Mesenchymal stem cell (in vitro differentiated cells and primary cell): ENCODE data around the gene ATP2B3.

Source experiments
- DNase-seq: peaks from one replicate; pipeline ENCODE4 v3.0.0-alpha.2; 2013
- H2AFZ ChIP-seq: one replicate; pipeline ENCODE4 v1.6.1; 2013; ENCODE audit warnings: low read depth, mild to moderate bottlenecking, control low read depth, inconsistent platforms, low read length, moderate library complexity
- H2AK5ac ChIP-seq: 2 replicates; pipeline ENCODE4 v1.6.1; 2013; ENCODE audit warnings: low read length, moderate library complexity, mild to moderate bottlenecking, inconsistent platforms; ENCODE audit not compliant: severe bottlenecking
- H2BK120ac ChIP-seq: one replicate; pipeline ENCODE4 v1.6.1; 2013; ENCODE audit warnings: low read depth, mild to moderate bottlenecking, inconsistent platforms, low read length, moderate library complexity
- H2BK12ac ChIP-seq, 2 experiments: one replicate each; pipeline ENCODE4 v1.6.1; 2013; ENCODE audit warnings: inconsistent platforms in 2 of 2, low read length in 2 of 2, mild to moderate bottlenecking in 2 of 2, moderate library complexity in 2 of 2, control low read depth in 1 of 2
- H2BK15ac ChIP-seq: one replicate; pipeline ENCODE4 v1.6.1; 2013; ENCODE audit warnings: mild to moderate bottlenecking, low read depth, inconsistent platforms; ENCODE audit not compliant: poor library complexity, severe bottlenecking
- H2BK5ac ChIP-seq: 2 replicates; pipeline ENCODE4 v1.6.1; 2013; ENCODE audit warnings: low read depth, mild to moderate bottlenecking, low read length, control low read depth, inconsistent platforms; ENCODE audit not compliant: poor library complexity, severe bottlenecking
- H3K14ac ChIP-seq, 2 experiments: one replicate each; pipeline ENCODE4 v1.6.1; 2013; ENCODE audit warnings: inconsistent platforms in 2 of 2, low read length in 2 of 2, control low read depth in 1 of 2, mild to moderate bottlenecking in 1 of 2, moderate library complexity in 1 of 2
- H3K18ac ChIP-seq, 2 experiments: one replicate each; pipeline ENCODE4 v1.6.1; 2013; ENCODE audit warnings: inconsistent platforms in 2 of 2, low read length in 2 of 2, control low read depth in 1 of 2, low read depth in 1 of 2, mild to moderate bottlenecking in 1 of 2
- H3K23ac ChIP-seq, 2 experiments: one replicate each; pipeline ENCODE4 v1.6.1; 2013; ENCODE audit warnings: inconsistent platforms in 2 of 2, low read length in 2 of 2, mild to moderate bottlenecking in 2 of 2, moderate library complexity in 2 of 2, control low read depth in 1 of 2
- H3K27ac ChIP-seq: 2 replicates; pipeline ENCODE4 v1.5.1; 2013; ENCODE audit warnings: mild to moderate bottlenecking, moderate library complexity, low read length, control low read depth, inconsistent platforms; ENCODE audit not compliant: poor library complexity, severe bottlenecking
- H3K27me3 ChIP-seq, 2 experiments: 2 replicates each; pipeline versions ENCODE4 v1.6.1 to v1.7.0; 2013; ENCODE audit warnings: low read length in 2 of 2, mild to moderate bottlenecking in 2 of 2, moderate library complexity in 2 of 2, control low read depth in 1 of 2, inconsistent platforms in 1 of 2; ENCODE audit not compliant: control insufficient read depth in 1 of 2, insufficient read depth in 1 of 2
- H3K36me3 ChIP-seq, 2 experiments: 2 replicates each; pipeline versions ENCODE4 v1.6.1 to v1.7.0; 2013; ENCODE audit warnings: low read length in 2 of 2, control low read depth in 1 of 2, inconsistent platforms in 1 of 2, low read depth in 1 of 2, mild to moderate bottlenecking in 1 of 2; ENCODE audit not compliant: insufficient read depth in 2 of 2, control insufficient read depth in 1 of 2
- H3K4ac ChIP-seq, 2 experiments: one replicate each; pipeline ENCODE4 v1.6.1; 2013; ENCODE audit warnings: inconsistent platforms in 2 of 2, low read length in 2 of 2, mild to moderate bottlenecking in 2 of 2, moderate library complexity in 2 of 2, control low read depth in 1 of 2, low read depth in 1 of 2
- H3K4me1 ChIP-seq: 2 replicates; pipeline ENCODE4 v1.6.1; 2013; ENCODE audit warnings: low read depth, low read length, control low read depth; ENCODE audit not compliant: control insufficient read depth, insufficient read depth
- H3K4me2 ChIP-seq: 2 replicates; pipeline ENCODE4 v1.6.1; 2013; ENCODE audit warnings: low read length, mild to moderate bottlenecking, inconsistent platforms; ENCODE audit not compliant: poor library complexity, severe bottlenecking
- H3K4me3 ChIP-seq, 2 experiments: 2 replicates each; pipeline versions ENCODE4 v1.5.1 to v1.7.0; 2013; ENCODE audit warnings: low read length in 2 of 2, mild to moderate bottlenecking in 2 of 2, control low read depth in 1 of 2, low read depth in 1 of 2; ENCODE audit not compliant: insufficient read depth in 1 of 2
- H3K79me1 ChIP-seq: replicated peaks from 2 replicates; pipeline ENCODE4 v1.6.1; 2013; ENCODE audit warnings: mild to moderate bottlenecking, control low read depth, low read length, inconsistent platforms; ENCODE audit not compliant: poor library complexity, severe bottlenecking
- H3K9ac ChIP-seq: 2 replicates; pipeline ENCODE4 v1.7.0; 2013; ENCODE audit warnings: mild to moderate bottlenecking, low read length, moderate library complexity
- H3K9me3 ChIP-seq: 2 replicates; pipeline ENCODE4 v1.7.0; 2013; ENCODE audit warnings: mild to moderate bottlenecking, low read length; ENCODE audit not compliant: control insufficient read depth
- H4K8ac ChIP-seq: one replicate; pipeline ENCODE4 v1.6.1; 2013; ENCODE audit warnings: inconsistent platforms, mild to moderate bottlenecking, low read length, moderate library complexity
- H4K91ac ChIP-seq: one replicate; pipeline ENCODE4 v1.6.1; 2013; ENCODE audit warnings: mild to moderate bottlenecking, low read length, inconsistent platforms
- WGBS: methylation state at CpG from one replicate; pipeline ENCODE4 v1.1.7; 2013; ENCODE audit warnings: mixed read lengths; 5-methylcytosine and 5-hydroxymethylcytosine counted together

Gene ATP2B3

GRCh38 chrX:153588021-153588781, 70.8 kb downstream of the ATP2B3 start:
- Histone ChIP-seq H3K18ac (no peak overlapping the region), H2BK5ac (no peak overlapping the region), H3K9ac (no peak overlapping the region), H2BK12ac (no peak overlapping the region), H3K4me3 (no peak overlapping the region), H2AK5ac (no peak overlapping the region), H3K14ac (no peak overlapping the region), H3K4me1 (no peaks in the 10 kb centered on the region), H3K4ac (no peak overlapping the region), H3K27me3 (peaks cover 0 to 16% of the 10 kb centered on the region in 2 experiments), H2BK120ac (no peak overlapping the region), H3K4me2 (no peak overlapping the region), H3K9me3 (peaks cover 5% of the 10 kb centered on the region), H3K23ac (no peak overlapping the region), H4K91ac (no peak overlapping the region), H3K79me1 (peaks cover 5% of the 10 kb centered on the region), H4K8ac (no peak overlapping the region), H3K36me3 (peaks cover 26 to 57% of the 10 kb centered on the region in 2 experiments), H2BK15ac (no peak overlapping the region), H2AFZ (no peak overlapping the region), H3K27ac (no peak overlapping the region)
- 96% methylated on average over 11 of the region's 18 CpGs for WGBS
- no peak for DNase-seq

GRCh38 chrX:153588782-153589446, 71.5 kb downstream of the ATP2B3 start:
- no peak overlapping the region for H3K4ac ChIP-seq
- H3K4me1 ChIP-seq, result no peaks in the 10 kb centered on the region
- no peak overlapping the region for H3K4me2 ChIP-seq
- H3K9me3 ChIP-seq, result peaks cover 1% of the 10 kb centered on the region
- H3K36me3 ChIP-seq, result peaks cover 29 to 64% of the 10 kb centered on the region in 2 experiments
- peaks cover 0 to 18% of the 10 kb centered on the region in 2 experiments for H3K27me3 ChIP-seq
- H3K18ac ChIP-seq, result no peak overlapping the region
- no peak overlapping the region for H2AFZ ChIP-seq
- H2BK120ac ChIP-seq, result no peak overlapping the region
- H2AK5ac ChIP-seq, result no peak overlapping the region
- H3K79me1 ChIP-seq, result peaks cover 8% of the 10 kb centered on the region
- no peak overlapping the region for H3K14ac ChIP-seq
- no peak overlapping the region for H2BK5ac ChIP-seq
- no peak overlapping the region for H3K4me3 ChIP-seq
- no peak overlapping the region for H3K9ac ChIP-seq
- no peak overlapping the region for H3K23ac ChIP-seq
- H3K27ac ChIP-seq, result no peak overlapping the region
- H4K91ac ChIP-seq, result no peak overlapping the region
- no peak for DNase-seq
- no peak overlapping the region for H4K8ac ChIP-seq
- no peak overlapping the region for H2BK12ac ChIP-seq
- no peak overlapping the region for H2BK15ac ChIP-seq
- 99% methylated on average over 22 of the region's 29 CpGs for WGBS

GRCh38 chrX:153590961-153591956, 73.8 kb downstream of the ATP2B3 start:
- H2BK120ac ChIP-seq, result no peak overlapping the region
- no peak overlapping the region for H2AK5ac ChIP-seq
- peaks cover 37 to 82% of the 10 kb centered on the region in 2 experiments for H3K36me3 ChIP-seq
- H4K91ac ChIP-seq, result no peak overlapping the region
- DNase-seq, result no peak
- H3K27ac ChIP-seq, result no peak overlapping the region
- no peaks in the 10 kb centered on the region for H3K9me3 ChIP-seq
- H2BK12ac ChIP-seq, result no peak overlapping the region
- no peak overlapping the region for H4K8ac ChIP-seq
- H3K4me2 ChIP-seq, result no peak overlapping the region
- no peak overlapping the region for H3K18ac ChIP-seq
- no peak overlapping the region for H3K4ac ChIP-seq
- H3K4me3 ChIP-seq, result no peak overlapping the region
- WGBS, result 93% methylated on average over 26 of the region's 26 CpGs
- H3K14ac ChIP-seq, result no peak overlapping the region
- H3K79me1 ChIP-seq, result peaks cover 17% of the 10 kb centered on the region
- no peak overlapping the region for H2BK15ac ChIP-seq
- H2BK5ac ChIP-seq, result no peak overlapping the region
- no peak overlapping the region for H3K9ac ChIP-seq
- H3K23ac ChIP-seq, result no peak overlapping the region
- H2AFZ ChIP-seq, result no peak overlapping the region
- H3K27me3 ChIP-seq, result peaks cover 0 to 23% of the 10 kb centered on the region in 2 experiments
- H3K4me1 ChIP-seq, result peaks cover 4% of the 10 kb centered on the region
